ENCODE measurements around the gene PEAR1. TPM values are rescaled to one million over a fixed set of nuclear protein-coding genes. Genes with fewer than 3 reads are reported as not detected.

The PEAR1 gene
- polyA plus RNA-seq, 2 of the 4 experiments (the other 2 are of a cell fraction), result 1.7 to 5.0 TPM

DNA sequence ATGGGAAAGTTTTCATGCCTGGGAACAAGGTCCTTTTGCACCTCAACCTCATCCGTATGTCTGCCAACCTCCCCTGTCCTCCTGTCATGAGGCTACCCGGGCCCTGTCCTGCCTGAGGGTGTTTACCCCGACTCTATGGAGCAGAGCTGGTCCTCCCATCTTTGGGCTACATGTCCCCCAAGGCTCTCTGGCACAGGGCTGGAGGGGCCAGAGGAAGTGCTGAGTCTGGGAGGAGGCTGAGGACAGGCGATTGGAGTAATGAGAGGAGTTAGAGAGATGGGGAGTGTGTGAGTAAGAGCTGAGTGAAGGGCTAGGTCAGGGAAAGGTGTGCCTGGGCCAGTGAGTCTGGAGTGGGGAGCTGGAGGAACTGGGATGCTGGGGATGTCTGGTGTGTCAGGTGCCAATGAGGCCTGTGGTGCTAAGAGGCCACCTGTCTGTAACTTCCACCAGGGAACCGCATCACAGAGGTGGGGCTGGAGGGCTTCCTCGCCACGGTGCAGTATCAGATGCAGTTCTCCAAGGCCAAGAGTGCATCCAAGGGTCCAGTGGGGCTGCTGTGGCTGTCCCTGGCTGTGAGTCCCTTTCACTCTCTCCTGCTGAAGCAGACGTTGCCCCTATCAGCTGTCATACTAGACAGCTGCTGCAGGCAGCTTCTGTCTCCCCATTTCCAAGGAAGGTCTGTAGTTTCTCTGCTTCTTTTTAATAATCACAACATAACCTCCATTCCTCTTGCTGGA lies 38.6 kb downstream of the PEAR1 start:
- ChIA-PET POLR2A (interaction anchor here (0.7 kb wide), 1 partner anchor 9 kb away, joined by 3 read pairs; no protein-coding TSS in a partner anchor), CTCF (interaction anchor here (0.6 to 2.7 kb wide), 14 partner anchors 9 to 206 kb away, joined by 3 to 26 read pairs (median 4); partner anchors contain the start of genes INSRR, NTRK1 and PEAR1)
- no peak for FAIRE-seq

GRCh38 chr1:156933136-156933535 lies 39.6 kb downstream of the PEAR1 start:
- H3K4me3 ChIP-seq, result no peak overlapping the region
- DNase-seq (ENCODE audit: low read depth in 1 of 2, low spot score in 1 of 2), result no peak
- no peaks in the 10 kb centered on the region for H3K9me3 ChIP-seq
- no peak overlapping the region for H3K27ac ChIP-seq
- CTCF ChIA-PET, result interaction anchor here (0.7 to 2.7 kb wide), 11 partner anchors 8 to 244 kb away, joined by 3 to 26 read pairs (median 4); partner anchors contain the start of genes LRRC71, NTRK1 and PEAR1
- TF ChIP-seq CHD4 (IDR thresholded peaks at IDR 0.05; ENCODE audit: borderline replicate concordance) (no peak), PBX3 (IDR thresholded peaks at IDR 0.05) (no peak)
- WGBS (ENCODE audit: missing lambda C conversion rate), result 85% methylated on average over 6 of the region's 6 CpGs
- POLR2A ChIA-PET, result interaction anchor here (0.6 kb wide), 1 partner anchor 189 kb away, joined by 4 read pairs; no protein-coding TSS in a partner anchor
- H3K4me1 ChIP-seq, result 0 out of 3 replicates have a peak, but pooled peaks cover under 1% of the 10 kb centered on the region
- no peak for FAIRE-seq
- no peak overlapping the region for H3K4me2 ChIP-seq
- no peak for ATAC-seq

More for the DNA sequence above, 38.6 kb downstream of the PEAR1 start:
- 0 out of 3 replicates have a peak, but pooled peaks cover 3% of the 10 kb centered on the region for H3K4me1 ChIP-seq
- H3K4me3 ChIP-seq, result no peak overlapping the region
- TF ChIP-seq FOSB (CRISPR knock-in tag; IDR thresholded peaks at IDR 0.05) (no peak), POLR2AphosphoS2 (conservative IDR thresholded peaks at IDR 0.05; ENCODE audit: low read length) (no peak), NFE2L2 (conservative IDR thresholded peaks at IDR 0.05; ENCODE audit: low read length) (no peak), ZSCAN20 (CRISPR knock-in tag; IDR thresholded peaks at IDR 0.05) (no peak), MAFK (IDR thresholded peaks at IDR 0.05; ENCODE audit: partially characterized antibody) (no peak), JUNB (IDR thresholded peaks at IDR 0.05) (no peak)
- H3K9me3 ChIP-seq, result no peaks in the 10 kb centered on the region
- no peak for DNase-seq (ENCODE audit: low read depth in 1 of 2, low spot score in 1 of 2)
- WGBS (ENCODE audit: missing lambda C conversion rate), result 75% methylated on average over 8 of the region's 8 CpGs
- ATAC-seq, result no peak
- H3K4me2 ChIP-seq, result no peak overlapping the region
- no peak overlapping the region for H3K27ac ChIP-seq

GRCh38 chr1:156935505-156936128 lies 42.1 kb downstream of the PEAR1 start:
- no peak for DNase-seq (ENCODE audit: low read depth in 1 of 2, low spot score in 1 of 2)
- Histone ChIP-seq H3K4me2 (no peak overlapping the region), H3K4me3 (no peak overlapping the region), H3K4me1 (no peaks in the 10 kb centered on the region), H3K27ac (no peak overlapping the region), H3K9me3 (no peaks in the 10 kb centered on the region)
- POLR2A ChIA-PET, result no interaction called here
- TF ChIP-seq BHLHE40 (IDR thresholded peaks at IDR 0.05; ENCODE audit: low read depth, low read length), result no peak
- TF ChIP-seq, protein P1, sequence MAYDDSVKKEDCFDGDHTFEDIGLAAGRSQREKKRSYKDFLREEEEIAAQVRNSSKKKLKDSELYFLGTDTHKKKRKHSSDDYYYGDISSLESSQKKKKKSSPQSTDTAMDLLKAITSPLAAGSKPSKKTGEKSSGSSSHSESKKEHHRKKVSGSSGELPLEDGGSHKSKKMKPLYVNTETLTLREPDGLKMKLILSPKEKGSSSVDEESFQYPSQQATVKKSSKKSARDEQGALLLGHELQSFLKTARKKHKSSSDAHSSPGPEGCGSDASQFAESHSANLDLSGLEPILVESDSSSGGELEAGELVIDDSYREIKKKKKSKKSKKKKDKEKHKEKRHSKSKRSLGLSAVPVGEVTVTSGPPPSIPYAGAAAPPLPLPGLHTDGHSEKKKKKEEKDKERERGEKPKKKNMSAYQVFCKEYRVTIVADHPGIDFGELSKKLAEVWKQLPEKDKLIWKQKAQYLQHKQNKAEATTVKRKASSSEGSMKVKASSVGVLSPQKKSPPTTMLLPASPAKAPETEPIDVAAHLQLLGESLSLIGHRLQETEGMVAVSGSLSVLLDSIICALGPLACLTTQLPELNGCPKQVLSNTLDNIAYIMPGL (CRISPR knock-in tag; IDR thresholded peaks at IDR 0.05; ENCODE audit: borderline replicate concordance), result no peak
- TF ChIP-seq CHD2 (IDR thresholded peaks at IDR 0.05; ENCODE audit: low read length, partially characterized antibody), result no peak
- TF ChIP-seq, protein P2, sequence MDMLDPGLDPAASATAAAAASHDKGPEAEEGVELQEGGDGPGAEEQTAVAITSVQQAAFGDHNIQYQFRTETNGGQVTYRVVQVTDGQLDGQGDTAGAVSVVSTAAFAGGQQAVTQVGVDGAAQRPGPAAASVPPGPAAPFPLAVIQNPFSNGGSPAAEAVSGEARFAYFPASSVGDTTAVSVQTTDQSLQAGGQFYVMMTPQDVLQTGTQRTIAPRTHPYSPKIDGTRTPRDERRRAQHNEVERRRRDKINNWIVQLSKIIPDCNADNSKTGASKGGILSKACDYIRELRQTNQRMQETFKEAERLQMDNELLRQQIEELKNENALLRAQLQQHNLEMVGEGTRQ (IDR thresholded peaks at IDR 0.05), result no peak
- no peak for TF ChIP-seq EHF (CRISPR knock-in tag; IDR thresholded peaks at IDR 0.05)
- TF ChIP-seq HEYL (CRISPR knock-in tag; IDR thresholded peaks at IDR 0.05), result no peak
- no peak for TF ChIP-seq NR3C1 (IDR thresholded peaks at IDR 0.05)
- WGBS (ENCODE audit: missing lambda C conversion rate), result 95% methylated on average over 17 of the region's 17 CpGs
- CTCF ChIA-PET, result interaction anchor here (1.5 to 3.0 kb wide), 4 partner anchors 9 to 247 kb away, joined by 4 to 20 read pairs (median 6); no protein-coding TSS in a partner anchor
- no peak for ATAC-seq
- FAIRE-seq, result no peak

All from A549 (cell line).